Activated CD8-positive, alpha-beta T cell treated with anti-CD3 and anti-CD28 coated beads, Interleukin-2, amount 10 ng/mL, durations not matched to agents 7 days and 5 days (primary cell): ENCODE measurements around the gene MOCS1. TPM values are rescaled to one million over a fixed set of nuclear protein-coding genes. Genes with fewer than 3 reads are reported as not detected.

Experiments
- ATAC-seq: fragments of 150-1000 bp; cut with Tn5 transposase; one replicate; pipeline ENCODE4 v1.10.0; 2021; ENCODE audit warnings: moderate library complexity
- CTCF ChIA-PET: fragments of 350-600 bp; sonication (Branson Sonifier 250); formaldehyde crosslinking; loops from one replicate; lab custom pipeline; 2021; ENCODE audit warnings: antibody characterized with exemption; lab: Charles Lee
- POLR2A ChIA-PET: fragments of 350-600 bp; sonication (Branson Sonifier 250); formaldehyde crosslinking; loops from one replicate; lab custom pipeline; 2021; ENCODE audit warnings: antibody characterized with exemption; lab: Charles Lee
- DNase-seq: peaks from one replicate; pipeline ENCODE4 v3.0.0-alpha.2; 2020
- H3K27ac Mint-ChIP-seq: one replicate; pipeline ENCODE4 v1.8.0; 2021; ENCODE audit warnings: mild to moderate bottlenecking, mixed read lengths
- H3K27me3 Mint-ChIP-seq: one replicate; pipeline ENCODE4 v1.8.0; 2021; ENCODE audit warnings: low read depth, mixed read lengths
- H3K36me3 Mint-ChIP-seq: one replicate; pipeline ENCODE4 v1.8.0; 2021; ENCODE audit warnings: low read depth, mixed read lengths
- H3K4me1 Mint-ChIP-seq: one replicate; pipeline ENCODE4 v1.8.0; 2021; ENCODE audit warnings: low read depth, mixed read lengths
- H3K4me3 Mint-ChIP-seq: one replicate; pipeline ENCODE4 v1.8.0; 2021; ENCODE audit warnings: mild to moderate bottlenecking, mixed read lengths
- H3K9me3 Mint-ChIP-seq: one replicate; pipeline ENCODE4 v1.8.0; 2022; ENCODE audit warnings: mixed read lengths; ENCODE audit not compliant: insufficient read depth
- total RNA-seq, 2 experiments: library from RNA; stranded (reverse); gene quantifications; one replicate each; pipeline ENCODE4 v1.2.3, GENCODE V29; 2021

The MOCS1 gene
- total RNA-seq, 2 experiments from 2014 or later = not detected

DNA sequence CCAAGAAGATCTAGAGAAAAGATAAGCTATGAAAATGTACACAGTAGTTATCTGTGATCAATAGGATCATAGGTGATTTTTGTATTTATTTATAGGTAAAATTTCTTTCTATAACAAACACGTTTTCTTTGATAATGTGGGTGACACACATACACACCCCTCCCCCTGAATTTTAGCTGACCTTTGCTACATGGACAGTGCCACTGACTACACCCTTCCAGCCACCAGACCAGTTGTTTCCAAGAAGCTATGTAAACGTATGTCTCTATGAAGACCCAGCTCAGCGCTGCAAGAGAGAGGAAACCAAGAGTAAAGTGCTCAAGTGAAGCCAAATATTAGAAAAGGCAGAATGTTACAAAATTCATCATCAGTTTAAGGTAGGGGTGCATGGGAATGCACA, 16.3 kb downstream of the MOCS1 start:
- ATAC-seq (no peak), DNase-seq (no peak)
- Mint-ChIP-seq H3K27ac (no peak overlapping the region), H3K36me3 (no peaks in the 10 kb centered on the region), H3K9me3 (no peaks in the 10 kb centered on the region), H3K4me3 (no peak overlapping the region), H3K4me1 (peaks cover 4% of the 10 kb centered on the region), H3K27me3 (no peaks in the 10 kb centered on the region)
- POLR2A ChIA-PET = no interaction called here
- CTCF ChIA-PET = no interaction called here

- Mint-ChIP-seq H3K9me3 (no peaks in the 10 kb centered on the region), H3K27me3 (no peaks in the 10 kb centered on the region), H3K27ac (no peak overlapping the region), H3K4me1 (no peaks in the 10 kb centered on the region), H3K4me3 (no peak overlapping the region), H3K36me3 (no peaks in the 10 kb centered on the region)
- ATAC-seq = no peak
- POLR2A ChIA-PET = no interaction called here
- CTCF ChIA-PET = no interaction called here
- no peak for DNase-seq
Measured at GRCh38 chr6:39917329-39917728, 16.9 kb downstream of the MOCS1 start.

- CTCF ChIA-PET = no interaction called here
- Mint-ChIP-seq H3K9me3 (no peaks in the 10 kb centered on the region), H3K27me3 (no peaks in the 10 kb centered on the region), H3K4me3 (no peak overlapping the region), H3K4me1 (no peaks in the 10 kb centered on the region), H3K36me3 (no peaks in the 10 kb centered on the region), H3K27ac (no peak overlapping the region)
- no peak for DNase-seq
- no peak for ATAC-seq
- POLR2A ChIA-PET = no interaction called here
Measured at GRCh38 chr6:39915866-39916265, 18.4 kb downstream of the MOCS1 start.

- Mint-ChIP-seq H3K9me3 (no peaks in the 10 kb centered on the region), H3K27ac (no peak overlapping the region), H3K27me3 (no peaks in the 10 kb centered on the region), H3K36me3 (no peaks in the 10 kb centered on the region), H3K4me1 (no peaks in the 10 kb centered on the region), H3K4me3 (no peak overlapping the region)
- POLR2A ChIA-PET = no interaction called here
- CTCF ChIA-PET = no interaction called here
- ATAC-seq (no peak), DNase-seq (no peak)
Measured at GRCh38 chr6:39914239-39914638, 20.0 kb downstream of the MOCS1 start.

DNA sequence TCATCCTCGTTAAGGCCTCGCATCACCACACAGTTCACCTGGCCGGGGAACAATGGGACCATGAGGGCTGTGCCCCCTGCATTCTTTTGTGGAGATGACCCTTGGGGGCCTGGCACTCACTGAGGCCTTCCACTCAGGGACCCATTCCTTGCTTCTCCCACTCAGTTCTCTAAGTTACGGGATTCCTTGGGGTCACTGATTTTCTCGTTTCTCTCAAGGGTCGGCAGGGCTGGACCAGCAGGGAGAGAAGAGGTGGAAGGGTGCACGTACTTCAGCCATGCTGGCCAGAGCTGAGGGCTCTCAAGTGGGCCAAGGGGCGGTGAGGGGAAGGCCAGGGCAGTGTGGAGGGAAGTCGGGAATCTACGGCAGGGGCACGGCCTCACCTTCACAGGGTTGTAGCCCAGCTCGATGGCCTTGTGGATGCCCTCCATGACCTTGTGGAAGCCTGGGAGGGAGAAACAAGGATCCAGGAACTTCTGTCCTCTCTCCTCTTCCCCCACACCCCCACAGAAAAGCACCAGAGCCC, 20.8 kb downstream of the MOCS1 start:
- Mint-ChIP-seq H3K27me3 (no peaks in the 10 kb centered on the region), H3K9me3 (no peaks in the 10 kb centered on the region), H3K36me3 (no peaks in the 10 kb centered on the region), H3K27ac (no peak overlapping the region), H3K4me3 (no peak overlapping the region), H3K4me1 (no peaks in the 10 kb centered on the region)
- CTCF ChIA-PET = no interaction called here
- ATAC-seq = no peak
- no peak for DNase-seq
- POLR2A ChIA-PET = no interaction called here

DNA sequence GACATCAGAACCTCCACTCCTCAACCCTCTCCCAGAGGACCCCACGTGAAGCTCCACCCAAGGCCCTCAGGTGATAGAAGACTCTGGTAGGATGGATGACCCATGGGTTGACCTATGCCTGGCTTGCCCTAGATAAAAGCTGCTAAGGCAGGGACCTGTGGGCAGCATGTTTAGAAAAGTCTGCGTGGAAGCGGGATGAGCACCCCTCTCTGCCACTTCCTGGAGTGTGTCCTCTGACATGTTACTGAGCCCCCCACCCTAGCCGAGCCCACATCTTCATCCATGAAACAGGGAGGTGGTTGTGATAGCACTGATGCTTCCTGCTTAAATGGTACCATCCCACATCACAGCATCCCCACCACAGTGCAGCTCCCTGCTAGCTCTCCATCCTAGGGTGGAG, 21.8 kb downstream of the MOCS1 start:
- ATAC-seq (no peak), DNase-seq (no peak)
- Mint-ChIP-seq H3K27ac (no peak overlapping the region), H3K36me3 (no peaks in the 10 kb centered on the region), H3K4me1 (no peaks in the 10 kb centered on the region), H3K4me3 (no peak overlapping the region), H3K9me3 (no peaks in the 10 kb centered on the region), H3K27me3 (no peaks in the 10 kb centered on the region)
- POLR2A ChIA-PET = no interaction called here
- CTCF ChIA-PET = no interaction called here

GRCh38 chr6:39911513-39912125, 22.6 kb downstream of the MOCS1 start:
- POLR2A ChIA-PET = no interaction called here
- no peaks in the 10 kb centered on the region for H3K36me3 Mint-ChIP-seq
- no peaks in the 10 kb centered on the region for H3K4me1 Mint-ChIP-seq
- DNase-seq (no peak), ATAC-seq (no peak)
- CTCF ChIA-PET = no interaction called here
- H3K27ac Mint-ChIP-seq = no peak overlapping the region
- H3K4me3 Mint-ChIP-seq = no peak overlapping the region
- H3K9me3 Mint-ChIP-seq = no peaks in the 10 kb centered on the region
- no peaks in the 10 kb centered on the region for H3K27me3 Mint-ChIP-seq

DNA sequence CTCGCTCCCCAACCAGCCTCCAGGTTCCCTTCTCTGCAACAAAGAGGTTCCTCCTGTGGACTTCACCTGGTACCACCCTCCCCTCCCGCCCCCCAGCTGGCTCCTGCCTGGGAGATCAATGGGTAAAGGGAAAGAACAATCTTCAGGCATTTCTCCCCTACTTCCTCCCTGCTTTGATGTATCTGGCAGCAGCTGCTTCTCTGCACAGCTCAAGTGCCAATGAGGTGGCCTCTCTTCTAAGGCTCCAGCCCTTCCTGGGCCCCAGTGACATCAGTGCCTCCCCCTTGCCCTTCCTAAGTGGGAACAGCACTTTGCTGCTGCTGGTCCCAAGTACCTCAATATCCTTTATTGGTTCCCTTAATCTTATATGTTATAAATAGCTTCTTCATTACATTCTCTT, 23.5 kb downstream of the MOCS1 start:
- POLR2A ChIA-PET = no interaction called here
- DNase-seq = no peak
- Mint-ChIP-seq H3K27me3 (no peaks in the 10 kb centered on the region), H3K4me3 (no peak overlapping the region), H3K4me1 (no peaks in the 10 kb centered on the region), H3K36me3 (no peaks in the 10 kb centered on the region), H3K9me3 (no peaks in the 10 kb centered on the region), H3K27ac (no peak overlapping the region)
- CTCF ChIA-PET = no interaction called here
- ATAC-seq = no peak

GRCh38 chr6:39910164-39910563, 24.1 kb downstream of the MOCS1 start:
- CTCF ChIA-PET = no interaction called here
- no peak overlapping the region for H3K4me3 Mint-ChIP-seq
- no peak for ATAC-seq
- POLR2A ChIA-PET = no interaction called here
- DNase-seq = no peak
- H3K27me3 Mint-ChIP-seq = no peaks in the 10 kb centered on the region
- H3K4me1 Mint-ChIP-seq = no peaks in the 10 kb centered on the region
- H3K9me3 Mint-ChIP-seq = no peaks in the 10 kb centered on the region
- no peak overlapping the region for H3K27ac Mint-ChIP-seq
- no peaks in the 10 kb centered on the region for H3K36me3 Mint-ChIP-seq

GRCh38 chr6:39909701-39910100, 24.6 kb downstream of the MOCS1 start:
- ChIA-PET CTCF (no interaction called here), POLR2A (no interaction called here)
- Mint-ChIP-seq H3K4me3 (no peak overlapping the region), H3K4me1 (no peaks in the 10 kb centered on the region), H3K36me3 (no peaks in the 10 kb centered on the region), H3K27me3 (no peaks in the 10 kb centered on the region), H3K9me3 (no peaks in the 10 kb centered on the region), H3K27ac (no peak overlapping the region)
- ATAC-seq (no peak), DNase-seq (no peak)

GRCh38 chr6:39908838-39909583, 25.3 kb downstream of the MOCS1 start:
- H3K27ac Mint-ChIP-seq = no peak overlapping the region
- ChIA-PET POLR2A (no interaction called here), CTCF (no interaction called here)
- H3K4me1 Mint-ChIP-seq = no peaks in the 10 kb centered on the region
- DNase-seq = no peak
- ATAC-seq = no peak
- H3K27me3 Mint-ChIP-seq = no peaks in the 10 kb centered on the region
- no peaks in the 10 kb centered on the region for H3K9me3 Mint-ChIP-seq
- H3K4me3 Mint-ChIP-seq = no peak overlapping the region
- H3K36me3 Mint-ChIP-seq = no peaks in the 10 kb centered on the region

DNA sequence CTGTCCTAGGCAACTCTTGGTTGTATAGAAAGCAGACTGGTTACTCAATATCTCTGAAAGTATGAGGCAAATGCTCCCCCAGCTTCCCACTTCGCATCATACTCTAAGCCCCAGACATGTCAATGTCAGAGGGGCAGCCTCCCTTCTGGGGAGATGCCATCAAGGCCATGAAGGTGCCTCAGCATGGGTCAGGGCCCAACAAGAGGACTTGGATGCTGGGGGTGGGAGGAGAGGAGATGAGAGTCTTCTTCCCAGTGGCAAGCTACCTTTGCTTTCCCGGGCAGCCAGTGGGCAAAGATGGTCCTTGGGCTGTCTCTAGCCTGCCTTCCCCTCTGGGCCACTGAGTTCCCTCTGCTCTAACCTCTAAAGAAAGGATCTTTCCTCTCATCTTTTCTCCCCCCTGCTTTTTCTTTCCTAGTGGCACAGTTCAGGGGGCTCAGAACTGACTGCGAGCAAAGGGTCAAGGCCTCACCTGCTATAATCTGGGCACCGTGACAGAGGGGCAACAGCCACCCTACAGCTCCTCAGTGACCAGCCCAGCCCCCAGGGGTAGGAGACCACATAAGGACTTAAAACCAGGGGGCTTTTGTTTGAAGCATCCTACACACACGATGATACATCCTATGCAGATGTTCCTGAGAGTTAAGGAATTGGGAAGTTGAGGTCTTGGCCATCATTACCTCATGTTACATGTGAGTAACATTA, 26.2 kb downstream of the MOCS1 start:
- DNase-seq (no peak), ATAC-seq (no peak)
- H3K36me3 Mint-ChIP-seq = no peaks in the 10 kb centered on the region
- no peak overlapping the region for H3K4me3 Mint-ChIP-seq
- ChIA-PET CTCF (no interaction called here), POLR2A (interaction anchor here (0.6 kb wide), 1 partner anchor 188 kb away, joined by 3 read pairs; no protein-coding TSS in a partner anchor)
- H3K4me1 Mint-ChIP-seq = no peaks in the 10 kb centered on the region
- no peaks in the 10 kb centered on the region for H3K27me3 Mint-ChIP-seq
- H3K27ac Mint-ChIP-seq = no peak overlapping the region
- no peaks in the 10 kb centered on the region for H3K9me3 Mint-ChIP-seq
